NCI-H510A treated with DMSO at 0.1 percent for 48 hours (cell line): ENCODE measurements around the gene VPS45.
"Not testable (repeated sequence)": the region's sequence is repeated elsewhere in the genome, so short reads cannot be mapped to it uniquely, and the experiment has no call there.

Experiments used
- DNase-seq: peaks from one replicate; lab custom pipeline; 2025; lab: John Stamatoyannopoulos, UW

The VPS45 gene

GRCh38 chr1:150161747-150162581 is 94.4 kb downstream of the VPS45 start:
- DNase-seq: peak; percentile 36

DNA sequence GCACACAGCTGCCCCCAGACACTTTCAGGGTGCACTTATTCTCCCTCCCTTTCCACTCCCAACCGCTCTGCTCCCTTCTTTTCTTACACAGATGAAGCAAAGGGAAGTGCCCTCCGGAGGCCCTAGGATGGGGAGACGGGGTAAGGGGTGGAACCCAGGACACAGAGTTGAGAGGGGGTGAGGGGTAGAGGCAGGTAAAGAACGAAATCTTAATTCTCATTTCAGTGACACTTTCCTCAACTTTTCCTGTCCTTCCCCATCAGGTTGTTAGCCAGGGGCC is 94.9 kb downstream of the VPS45 start:
- DNase-seq: no peak

GRCh38 chr1:150162862-150163706 is 95.5 kb downstream of the VPS45 start:
- peak; percentile 89 for DNase-seq

DNA sequence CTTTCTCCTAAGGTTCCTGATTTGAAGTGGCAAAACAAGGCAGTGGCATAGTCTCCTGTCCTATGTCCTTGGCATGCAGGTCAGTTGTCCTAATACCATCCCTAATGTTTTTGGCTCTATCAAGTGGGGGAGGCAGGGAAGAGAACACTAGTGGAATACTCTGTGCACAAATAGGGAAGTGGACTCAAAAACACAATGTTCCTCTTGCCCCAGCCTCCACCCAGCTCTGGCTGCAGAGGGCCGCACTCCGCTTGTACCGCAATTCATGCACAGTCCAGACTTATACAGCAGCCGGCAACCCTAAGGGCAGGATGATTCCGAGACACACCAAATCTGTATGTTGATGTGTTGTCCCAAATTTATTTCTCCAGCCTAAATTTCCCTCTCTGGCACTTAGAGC is 96.6 kb downstream of the VPS45 start:
- DNase-seq: no peak

DNA sequence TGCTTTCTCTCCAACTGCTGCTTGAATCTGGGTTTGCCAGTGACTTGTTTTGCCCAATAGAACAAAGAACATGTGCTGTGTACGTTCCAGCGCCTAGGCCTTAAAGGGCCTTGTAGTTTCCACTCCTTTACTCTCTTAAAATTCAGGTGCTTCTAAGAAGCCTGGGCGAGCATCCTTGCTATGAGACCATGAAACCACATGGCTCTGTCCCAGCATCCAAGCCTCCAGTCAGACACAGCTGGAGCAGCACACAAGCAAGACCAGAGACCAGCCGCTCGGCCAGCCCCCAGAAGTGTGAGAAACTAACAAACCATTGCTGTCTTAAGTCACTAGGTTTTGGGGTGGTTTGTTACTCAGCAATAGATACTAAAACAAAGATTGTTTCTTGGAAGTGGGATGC is 97.2 kb downstream of the VPS45 start:
- no peak for DNase-seq

DNA sequence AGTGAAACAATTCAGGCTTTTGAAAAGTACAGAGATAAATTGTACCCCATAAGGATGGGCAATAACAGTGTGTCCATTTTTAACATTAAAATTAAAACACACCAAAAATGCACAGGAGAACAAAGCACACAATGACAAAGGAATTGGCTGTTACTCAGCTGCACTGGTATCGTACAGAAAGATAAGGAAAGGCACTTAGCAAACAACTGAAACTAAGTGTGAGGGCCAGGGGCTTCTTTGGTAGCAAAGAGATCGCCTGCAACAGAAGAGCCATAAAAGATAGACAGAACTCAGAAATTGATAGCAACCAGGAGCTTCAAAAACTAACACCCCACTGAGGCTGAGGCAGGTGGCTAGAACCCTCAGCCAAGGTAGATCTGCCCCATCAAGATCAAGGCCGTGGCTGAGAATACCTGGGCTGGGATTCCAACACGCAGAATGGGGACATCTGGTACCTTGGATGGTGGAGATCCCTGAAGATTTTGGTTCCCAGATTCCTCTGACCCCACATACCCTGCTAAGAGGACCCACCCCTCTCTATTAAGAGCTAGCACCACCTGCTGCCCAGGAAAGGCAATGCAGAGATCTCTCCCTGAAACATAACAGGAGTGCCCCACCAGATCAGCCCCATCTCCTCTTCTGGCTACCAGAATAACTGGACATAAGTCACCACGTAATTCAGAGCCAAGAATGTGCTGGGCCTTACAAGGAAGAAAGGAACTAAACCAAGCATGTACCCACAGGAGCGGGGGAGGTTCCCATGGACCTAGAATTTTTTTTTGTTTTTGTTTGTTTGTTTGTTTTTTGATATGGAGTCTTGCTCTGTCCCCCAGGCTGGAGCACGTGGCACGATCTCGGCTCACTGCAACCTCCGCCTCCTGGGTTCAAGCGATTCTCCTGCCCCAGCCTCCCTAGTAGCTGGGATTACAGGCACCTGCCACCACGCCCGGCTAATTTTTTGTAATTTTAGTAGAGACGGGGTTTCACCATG is 98.3 kb downstream of the VPS45 start:
- DNase-seq: no peak

DNA sequence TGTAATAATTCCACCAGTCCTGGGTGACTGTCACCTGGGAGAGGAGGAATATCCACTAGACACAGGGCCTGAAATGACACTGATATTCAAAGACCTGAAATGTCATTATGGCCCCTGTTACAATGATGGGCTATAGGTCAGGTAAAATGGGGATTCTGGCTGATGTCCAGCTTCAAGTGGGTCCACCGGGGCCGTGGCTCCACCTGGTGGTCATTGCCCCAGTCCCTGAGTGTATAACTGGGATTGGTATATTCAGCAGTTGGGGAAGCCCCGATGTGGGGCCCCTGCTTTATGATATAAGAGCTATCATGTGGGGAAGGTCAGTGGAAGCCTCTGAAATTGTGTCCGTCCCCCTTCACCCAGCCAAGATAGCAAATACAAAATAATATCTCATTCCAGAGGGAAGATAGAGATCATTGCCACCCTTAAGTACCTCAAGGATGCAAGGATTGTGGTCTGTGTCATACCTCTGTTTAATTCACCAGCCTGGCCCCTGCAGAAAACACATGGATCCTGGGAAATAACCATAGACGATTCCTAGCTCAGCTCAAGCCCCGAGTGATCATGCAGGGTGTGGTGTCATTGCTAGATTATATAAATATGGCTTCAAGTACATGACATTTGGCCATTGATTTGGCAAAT is 101.5 kb downstream of the VPS45 start:
- DNase-seq: no peak

DNA sequence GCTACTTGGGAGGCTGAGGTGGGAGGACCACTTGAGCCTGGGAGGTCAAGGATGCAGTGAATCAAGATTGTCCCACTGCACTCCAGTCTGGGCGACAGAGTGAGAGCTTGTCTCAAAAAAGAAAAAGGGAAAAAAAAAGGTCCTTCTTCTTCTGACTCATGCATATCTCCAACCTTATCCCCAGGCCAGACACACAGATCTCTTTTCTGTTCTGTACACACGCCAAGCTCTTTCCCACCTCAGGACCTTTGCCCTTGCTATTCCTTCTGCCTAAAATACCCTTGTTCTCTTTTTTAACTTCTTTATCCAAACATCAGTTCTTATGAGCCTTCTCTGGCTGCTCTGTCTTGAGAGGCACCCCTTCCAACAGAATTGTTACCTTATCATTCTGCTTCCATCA is 104.2 kb downstream of the VPS45 start:
- no peak for DNase-seq

DNA sequence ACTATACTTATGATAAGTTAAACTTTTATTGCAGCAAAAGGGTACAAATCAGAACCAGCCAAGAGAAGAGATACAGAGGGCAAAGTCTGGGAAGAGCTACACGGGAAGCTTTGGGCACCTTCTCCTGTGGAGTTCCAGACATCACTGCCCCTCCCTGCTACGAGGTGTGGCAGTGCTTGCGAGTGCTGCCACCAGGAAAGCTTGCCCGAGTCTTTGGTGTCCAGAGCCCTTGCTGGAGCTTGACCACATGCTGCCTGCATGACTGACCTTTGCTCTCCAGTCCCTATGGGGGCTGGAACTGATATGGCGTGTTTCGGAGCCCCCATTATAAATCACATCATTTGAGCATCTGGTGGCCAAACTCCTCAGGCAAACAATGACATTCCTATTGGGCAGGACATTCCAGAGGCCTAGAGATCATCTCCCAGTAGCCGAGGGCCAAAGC is 105.6 kb downstream of the VPS45 start:
- DNase-seq: no peak

- DNase-seq: no peak
Observed at GRCh38 chr1:150176593-150176992, 109.0 kb downstream of the VPS45 start.

- no peak for DNase-seq
Observed at GRCh38 chr1:150178548-150178947, 111.0 kb downstream of the VPS45 start.

GRCh38 chr1:150179867-150180266 is 112.3 kb downstream of the VPS45 start:
- DNase-seq: no peak

DNA sequence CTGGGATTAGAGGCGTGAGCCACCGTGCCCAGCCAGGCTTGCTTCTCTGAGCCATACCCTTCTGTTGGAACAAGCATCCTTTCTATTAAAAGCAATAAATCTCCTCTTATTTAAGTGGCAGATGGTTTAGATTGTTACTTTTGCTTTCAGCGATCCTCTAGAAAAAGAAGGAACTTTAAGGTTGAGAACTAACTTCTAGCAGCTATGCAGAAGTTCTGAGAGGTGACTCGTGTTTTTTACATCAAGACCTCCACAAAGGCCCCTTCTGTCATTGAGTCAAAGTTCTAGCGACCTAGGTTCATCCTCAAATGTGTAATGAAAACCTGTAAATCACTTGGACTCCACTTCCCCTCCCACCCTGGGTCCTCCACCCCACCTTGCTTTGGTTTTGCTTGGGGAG is 112.9 kb downstream of the VPS45 start:
- DNase-seq: no peak

GRCh38 chr1:150182247-150182646 is 114.7 kb downstream of the VPS45 start:
- no peak for DNase-seq

GRCh38 chr1:150183061-150183460 is 115.5 kb downstream of the VPS45 start:
- DNase-seq: no peak

GRCh38 chr1:150185481-150185880 is 117.9 kb downstream of the VPS45 start:
- no peak for DNase-seq

DNA sequence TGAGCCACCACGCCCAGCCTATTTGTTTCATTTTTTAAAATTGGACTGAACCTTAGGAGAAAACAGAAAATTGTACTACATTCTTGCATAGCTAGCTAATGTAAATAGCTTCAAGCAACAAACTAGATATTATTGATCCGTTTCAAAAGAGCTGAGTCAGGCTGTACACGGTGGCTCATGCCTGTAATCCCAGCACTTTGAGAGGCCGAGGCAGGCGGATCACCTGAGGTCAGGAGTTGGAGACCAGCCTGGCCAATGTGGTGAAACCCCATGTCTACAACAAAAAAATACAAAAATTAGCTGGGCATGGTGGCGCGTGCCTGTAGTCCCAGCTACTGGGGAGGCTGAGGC is 118.8 kb downstream of the VPS45 start:
- DNase-seq: not testable (repeated sequence)

DNA sequence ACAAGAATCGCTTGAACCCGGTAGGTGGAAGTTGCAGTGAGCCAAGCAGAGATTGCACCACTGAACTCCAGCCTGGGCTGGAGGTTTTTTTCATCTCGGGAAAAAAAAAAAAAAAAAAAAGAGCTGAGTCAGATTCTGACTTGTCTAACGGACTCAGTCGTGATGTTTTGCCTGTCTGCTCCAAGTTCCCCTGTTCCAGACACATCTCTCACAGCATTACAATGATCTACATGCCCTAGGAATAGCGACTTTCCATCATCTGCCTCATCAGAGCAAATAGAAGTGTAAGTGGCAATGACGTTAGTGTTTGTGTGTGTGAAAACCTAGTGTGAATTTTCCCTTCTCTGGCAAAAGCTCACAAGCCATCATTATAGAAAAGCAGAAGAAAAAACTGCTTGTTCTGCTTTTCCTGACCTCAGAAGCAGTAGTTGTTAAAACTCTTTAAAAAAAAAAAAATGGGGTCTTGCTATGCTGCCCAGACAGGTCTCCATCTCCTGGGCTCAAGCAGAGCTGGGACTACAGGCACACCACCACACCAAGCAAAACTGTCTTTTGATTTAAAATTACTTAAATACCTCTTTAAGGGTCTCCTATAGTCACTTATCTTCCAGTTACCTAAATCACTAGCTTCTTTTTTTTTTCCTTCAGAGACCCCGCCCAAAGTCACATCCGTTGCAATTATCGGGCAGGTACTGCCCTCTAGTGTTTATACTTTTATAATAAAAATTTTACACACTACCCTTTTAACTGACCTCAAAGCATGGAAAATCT is 119.4 kb downstream of the VPS45 start:
- DNase-seq: peak; percentile 39

- DNase-seq: no peak
Observed at GRCh38 chr1:150187560-150187931, 120.0 kb downstream of the VPS45 start.

GRCh38 chr1:150192012-150192411 is 124.4 kb downstream of the VPS45 start:
- DNase-seq: no peak
